IgD-negative memory B cell (primary cell): ENCODE results near the gene CDYL. TPM values are rescaled to one million over a fixed set of nuclear protein-coding genes. Genes with fewer than 3 reads are reported as not detected.

Experiments used
- H3K27ac Mint-ChIP-seq, 3 donors: one replicate each; pipeline ENCODE4 v1.8.0; 2020 to 2022; ENCODE audit warnings: mild to moderate bottlenecking in 3 of 3, mixed read lengths in 3 of 3, moderate library complexity in 1 of 3
- H3K27me3 Mint-ChIP-seq: one replicate; pipeline ENCODE4 v1.8.0; 2021; ENCODE audit warnings: mixed read lengths
- H3K36me3 Mint-ChIP-seq: one replicate; pipeline ENCODE4 v1.8.0; 2020; ENCODE audit warnings: mild to moderate bottlenecking, mixed read lengths
- H3K4me1 Mint-ChIP-seq, 3 donors: one replicate each; pipeline ENCODE4 v1.8.0; 2020 to 2022; ENCODE audit warnings: mixed read lengths in 3 of 3, mild to moderate bottlenecking in 1 of 3
- H3K4me3 Mint-ChIP-seq, 4 donors: one replicate each; pipeline ENCODE4 v1.8.0; 2020 to 2022; ENCODE audit warnings: mild to moderate bottlenecking in 4 of 4, mixed read lengths in 4 of 4, moderate library complexity in 3 of 4
- H3K9me3 Mint-ChIP-seq, 3 donors: one replicate each; pipeline ENCODE4 v1.8.0; 2020 to 2021; ENCODE audit warnings: mixed read lengths in 3 of 3, mild to moderate bottlenecking in 1 of 3
- polyA plus RNA-seq: library from polyadenylated mRNA; unstranded; fragments of 300-500 nt; fragmentation: Illumina TruSeq; gene quantifications from one replicate; pipeline ENCODE4 v1.2.3, GENCODE V29; 2021

Gene CDYL
- polyA plus RNA-seq, 1 donor from 2014 or later: 5.3 TPM

DNA sequence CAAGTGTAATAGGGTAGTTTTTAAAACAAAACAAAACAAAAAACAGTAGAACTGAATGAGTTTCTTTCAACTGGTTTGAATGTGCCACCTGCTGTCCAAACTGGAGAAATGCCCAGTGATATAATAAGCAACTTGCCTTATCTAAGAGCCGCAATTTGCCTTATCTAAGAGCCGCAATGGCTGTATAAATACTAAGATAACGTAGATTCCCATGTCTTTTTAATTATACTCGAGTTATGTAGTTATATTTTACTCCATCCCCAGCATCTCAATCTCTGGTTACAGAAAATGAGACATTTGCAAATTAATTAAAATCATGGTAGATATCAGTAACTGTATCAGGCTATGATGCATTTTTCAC lies 160.5 kb downstream of the CDYL start:
- peak overlapping the region in 1 of 3 donors; percentile 71 for H3K27ac Mint-ChIP-seq
- no peaks in the 10 kb centered on the region for H3K27me3 Mint-ChIP-seq
- H3K9me3 Mint-ChIP-seq: no peaks in the 10 kb centered on the region
- H3K36me3 Mint-ChIP-seq: peaks cover 6% of the 10 kb centered on the region
- no peak overlapping the region for H3K4me3 Mint-ChIP-seq
- peaks cover 8 to 24% (median 15%) of the 10 kb centered on the region in 3 donors for H3K4me1 Mint-ChIP-seq

DNA sequence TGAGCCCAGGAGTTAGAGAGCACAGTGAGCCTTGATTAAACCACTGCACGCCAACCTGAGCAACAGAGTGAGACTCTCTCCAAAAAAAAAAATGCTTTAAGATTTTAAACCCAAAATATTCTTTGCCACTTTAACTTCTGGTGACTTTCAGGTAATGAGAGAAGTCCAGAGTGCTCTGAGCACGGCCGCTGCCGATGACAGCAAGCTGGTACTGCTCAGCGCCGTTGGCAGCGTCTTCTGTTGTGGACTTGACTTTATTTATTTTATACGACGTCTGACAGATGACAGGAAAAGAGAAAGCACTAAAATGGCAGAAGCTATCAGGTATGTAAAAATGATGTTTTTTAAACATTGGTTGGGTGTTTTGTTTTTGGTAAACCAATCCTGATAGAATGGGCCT lies 161.2 kb downstream of the CDYL start:
- Mint-ChIP-seq H3K4me1 (peaks cover 8 to 24% (median 15%) of the 10 kb centered on the region in 3 donors), H3K27ac (no peak overlapping the region), H3K9me3 (no peaks in the 10 kb centered on the region), H3K27me3 (no peaks in the 10 kb centered on the region), H3K4me3 (no peak overlapping the region), H3K36me3 (peaks cover 6% of the 10 kb centered on the region)

DNA sequence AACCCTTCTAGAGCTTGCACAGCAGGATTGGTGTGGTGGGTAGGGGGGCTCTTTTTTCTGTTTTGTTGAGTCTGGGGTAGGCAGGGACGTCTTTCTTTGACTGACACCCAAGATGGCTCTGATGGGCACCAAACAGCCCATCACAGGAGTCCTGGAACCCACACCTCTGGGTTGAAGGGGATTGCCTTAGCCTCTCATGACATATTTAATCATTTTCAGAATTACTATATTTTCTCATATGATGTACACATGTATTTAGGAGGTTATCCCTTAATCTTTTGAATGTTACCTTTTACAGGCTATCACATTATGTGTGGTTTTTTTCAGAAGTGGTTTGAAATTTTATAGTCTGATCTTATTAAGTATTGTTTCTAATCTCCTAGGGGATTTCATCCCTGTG lies 163.0 kb downstream of the CDYL start:
- Mint-ChIP-seq H3K36me3 (peaks cover 12% of the 10 kb centered on the region), H3K27ac (no peak overlapping the region), H3K9me3 (no peaks in the 10 kb centered on the region), H3K27me3 (no peaks in the 10 kb centered on the region), H3K4me3 (no peak overlapping the region), H3K4me1 (peaks cover 8 to 14% (median 8%) of the 10 kb centered on the region in 3 donors)

DNA sequence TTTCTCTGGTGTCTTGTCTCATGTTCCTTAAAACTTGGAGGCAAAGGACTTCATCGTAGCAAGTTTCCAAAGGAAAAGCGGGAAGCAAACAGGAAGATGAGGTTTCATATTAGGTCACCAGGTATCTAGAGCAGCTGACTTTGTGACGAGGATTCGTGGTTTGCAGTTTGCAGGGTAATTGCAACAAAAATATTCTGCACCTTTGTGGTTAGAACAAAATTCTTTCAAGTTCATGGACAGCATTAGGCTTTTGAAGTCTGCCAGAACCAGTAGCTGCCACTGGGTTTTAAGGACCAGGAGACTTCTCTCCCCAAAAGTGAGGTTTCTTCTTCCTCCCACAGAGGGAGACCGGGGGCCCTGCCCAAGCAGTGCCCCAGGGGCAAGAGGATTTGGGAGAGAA lies 164.2 kb downstream of the CDYL start:
- H3K4me3 Mint-ChIP-seq: no peak overlapping the region
- no peaks in the 10 kb centered on the region for H3K27me3 Mint-ChIP-seq
- H3K4me1 Mint-ChIP-seq: peaks cover 4 to 8% (median 4%) of the 10 kb centered on the region in 3 donors
- no peaks in the 10 kb centered on the region for H3K9me3 Mint-ChIP-seq
- no peak overlapping the region for H3K27ac Mint-ChIP-seq
- H3K36me3 Mint-ChIP-seq: peaks cover 15% of the 10 kb centered on the region

DNA sequence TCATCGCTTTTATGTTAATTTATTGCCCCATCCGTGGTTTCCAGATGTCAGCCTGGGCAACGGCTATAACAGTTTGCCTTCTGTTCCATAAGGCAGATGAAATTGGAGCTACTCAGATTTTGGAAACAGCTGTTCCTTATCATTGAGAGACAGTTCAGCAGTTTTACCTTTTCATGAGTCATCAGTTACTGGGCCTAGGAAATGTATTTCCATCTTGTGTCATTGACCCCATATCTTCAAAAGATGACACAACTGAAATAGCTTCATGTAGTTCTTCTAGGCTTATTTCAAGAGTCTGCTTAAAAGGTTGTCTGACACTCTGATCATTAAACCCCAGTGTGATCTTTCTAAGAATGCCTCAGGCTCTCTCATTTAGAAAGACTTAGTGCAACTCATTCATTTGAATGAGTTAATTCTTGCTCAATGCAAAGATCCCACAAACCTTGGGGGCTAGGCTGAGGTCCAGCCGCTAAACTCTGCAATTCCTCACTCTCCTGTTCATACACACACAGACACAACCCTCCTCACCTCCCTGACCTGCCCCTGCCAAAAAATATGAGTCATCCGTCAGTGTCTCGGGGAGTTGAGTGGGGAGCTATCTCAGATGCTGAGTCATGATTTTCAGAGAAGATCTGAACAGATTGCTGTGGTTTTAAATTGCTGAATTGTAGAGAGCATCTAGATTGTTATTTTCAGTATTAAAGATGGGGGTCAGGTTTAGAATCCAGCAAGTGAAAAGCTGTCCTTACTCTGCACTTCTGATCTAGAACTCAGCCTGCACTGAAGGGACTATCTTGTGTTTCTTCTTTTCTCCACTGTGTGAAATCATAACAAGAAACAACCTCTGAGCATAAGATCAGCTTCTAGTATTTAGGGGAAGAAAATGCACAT lies 165.8 kb downstream of the CDYL start:
- H3K9me3 Mint-ChIP-seq: no peaks in the 10 kb centered on the region
- no peak overlapping the region for H3K4me3 Mint-ChIP-seq
- no peaks in the 10 kb centered on the region for H3K4me1 Mint-ChIP-seq

DNA sequence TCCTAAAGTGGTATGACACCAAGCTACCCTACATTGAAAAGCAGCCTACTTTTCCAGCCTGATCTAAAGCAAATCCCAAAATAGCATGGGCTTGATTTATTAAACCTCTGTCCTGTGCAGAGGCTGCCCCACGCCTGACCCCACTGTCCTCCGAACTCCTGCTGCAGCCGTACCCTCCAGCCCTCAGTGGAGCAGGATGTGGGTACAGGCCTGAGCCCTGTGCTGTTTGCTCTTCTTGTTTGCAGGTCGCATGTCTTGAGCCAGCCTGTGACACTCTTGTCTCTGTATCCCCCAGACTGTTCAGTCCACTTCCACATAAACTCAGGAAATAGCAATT lies 166.4 kb downstream of the CDYL start:
- Mint-ChIP-seq H3K9me3 (no peaks in the 10 kb centered on the region), H3K4me1 (no peaks in the 10 kb centered on the region), H3K4me3 (no peak overlapping the region), H3K27ac (no peak overlapping the region), H3K36me3 (peaks cover 14% of the 10 kb centered on the region), H3K27me3 (no peaks in the 10 kb centered on the region)

More for the DNA sequence above, 165.8 kb downstream of the CDYL start:
- Mint-ChIP-seq H3K27ac (no peak overlapping the region), H3K36me3 (peaks cover 15% of the 10 kb centered on the region), H3K27me3 (no peaks in the 10 kb centered on the region)

DNA sequence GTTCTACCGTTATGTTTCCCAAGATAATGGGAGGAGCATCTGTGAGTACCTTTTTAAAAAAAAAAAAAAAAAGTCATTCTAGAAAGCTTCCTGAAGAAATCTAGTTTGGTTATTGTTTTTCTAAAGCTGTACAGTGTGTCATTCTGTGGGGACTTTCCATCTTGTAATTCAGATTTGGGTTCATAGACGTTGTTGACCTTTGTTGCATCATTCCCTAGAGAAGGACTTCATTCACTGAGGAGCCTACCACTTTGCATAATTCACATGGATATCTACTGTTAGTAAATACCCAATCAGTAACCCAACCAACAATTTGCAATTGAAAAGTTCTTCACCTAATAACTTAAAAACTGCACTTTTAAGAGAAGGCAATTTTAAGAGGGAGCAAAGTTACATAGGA lies 167.5 kb downstream of the CDYL start:
- H3K36me3 Mint-ChIP-seq: peaks cover 9% of the 10 kb centered on the region
- no peaks in the 10 kb centered on the region for H3K4me1 Mint-ChIP-seq
- no peaks in the 10 kb centered on the region for H3K9me3 Mint-ChIP-seq
- H3K27me3 Mint-ChIP-seq: no peaks in the 10 kb centered on the region
- peak overlapping the region in 1 of 3 donors; percentile 48 for H3K27ac Mint-ChIP-seq
- H3K4me3 Mint-ChIP-seq: no peak overlapping the region

DNA sequence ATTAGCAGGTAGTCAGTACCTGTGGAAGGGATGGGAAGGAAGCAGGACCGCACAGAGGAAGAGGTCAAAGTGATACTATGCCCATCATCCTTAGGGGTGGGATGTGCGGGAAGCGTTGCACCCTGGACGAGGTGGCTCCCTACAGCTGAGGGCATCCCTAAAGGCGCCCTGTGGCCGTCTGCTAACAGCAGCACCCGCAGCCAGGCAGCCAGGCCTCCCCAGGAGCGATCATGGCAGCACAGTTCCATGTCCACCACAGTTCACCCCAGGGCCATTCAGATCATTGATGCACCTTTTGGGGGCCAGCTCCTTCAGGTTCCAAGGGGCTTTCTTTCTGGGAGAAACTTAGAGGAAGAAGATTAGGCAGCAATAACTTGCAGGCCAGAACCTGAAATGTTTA lies 168.1 kb downstream of the CDYL start:
- Mint-ChIP-seq H3K27ac (peak overlapping the region in 1 of 3 donors; percentile 48), H3K27me3 (no peaks in the 10 kb centered on the region), H3K4me1 (no peaks in the 10 kb centered on the region), H3K9me3 (no peaks in the 10 kb centered on the region), H3K36me3 (peaks cover 9% of the 10 kb centered on the region), H3K4me3 (no peak overlapping the region)

DNA sequence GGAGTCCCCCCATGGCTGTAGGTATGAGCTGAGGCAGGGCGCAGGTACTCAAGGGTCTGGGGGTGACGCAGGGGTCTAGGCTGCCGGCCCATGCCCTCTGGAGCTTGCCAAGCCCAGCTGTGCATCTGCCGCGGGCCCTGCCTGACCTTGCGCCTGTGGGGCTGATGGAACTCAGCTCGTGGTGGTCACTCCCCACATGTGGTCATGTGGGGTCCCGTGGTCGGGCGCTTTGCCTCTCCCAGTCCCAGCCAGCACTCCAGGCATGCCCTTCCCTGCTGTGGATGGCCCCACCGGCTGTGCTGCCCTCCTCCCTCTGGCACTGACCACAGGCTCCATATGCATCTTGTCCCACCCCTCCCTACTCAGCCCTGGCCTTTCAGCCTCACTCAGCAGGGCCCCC lies 170.3 kb downstream of the CDYL start:
- Mint-ChIP-seq H3K27me3 (no peaks in the 10 kb centered on the region), H3K36me3 (peaks cover 9% of the 10 kb centered on the region), H3K4me3 (peak overlapping the region in 1 of 4 donors; percentile 39), H3K4me1 (no peaks in the 10 kb centered on the region), H3K27ac (peak overlapping the region in 1 of 3 donors; percentile 27), H3K9me3 (no peaks in the 10 kb centered on the region)

DNA sequence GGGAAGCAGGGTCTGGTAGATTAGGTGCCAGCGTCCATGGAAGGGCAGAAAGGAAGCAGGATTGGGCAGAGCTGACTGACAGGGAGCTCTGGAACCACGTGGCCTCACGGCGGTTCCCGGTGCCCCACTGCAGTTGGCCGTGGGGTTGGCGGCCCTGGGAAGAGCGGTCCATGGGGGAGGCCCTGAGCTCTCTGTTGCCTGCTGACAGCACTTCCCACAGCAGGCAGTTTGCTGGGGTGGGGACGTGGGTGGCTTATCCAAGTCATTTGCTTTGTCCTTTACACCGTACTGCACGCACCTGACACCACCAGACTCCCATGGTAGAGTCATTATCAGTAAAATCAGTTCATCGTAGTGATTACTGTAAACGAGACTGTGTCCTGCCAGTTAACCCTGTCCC lies 171.5 kb downstream of the CDYL start:
- Mint-ChIP-seq H3K9me3 (no peaks in the 10 kb centered on the region), H3K4me3 (no peak overlapping the region), H3K36me3 (peaks cover 14% of the 10 kb centered on the region), H3K27ac (no peak overlapping the region), H3K27me3 (no peaks in the 10 kb centered on the region), H3K4me1 (no peaks in the 10 kb centered on the region)

DNA sequence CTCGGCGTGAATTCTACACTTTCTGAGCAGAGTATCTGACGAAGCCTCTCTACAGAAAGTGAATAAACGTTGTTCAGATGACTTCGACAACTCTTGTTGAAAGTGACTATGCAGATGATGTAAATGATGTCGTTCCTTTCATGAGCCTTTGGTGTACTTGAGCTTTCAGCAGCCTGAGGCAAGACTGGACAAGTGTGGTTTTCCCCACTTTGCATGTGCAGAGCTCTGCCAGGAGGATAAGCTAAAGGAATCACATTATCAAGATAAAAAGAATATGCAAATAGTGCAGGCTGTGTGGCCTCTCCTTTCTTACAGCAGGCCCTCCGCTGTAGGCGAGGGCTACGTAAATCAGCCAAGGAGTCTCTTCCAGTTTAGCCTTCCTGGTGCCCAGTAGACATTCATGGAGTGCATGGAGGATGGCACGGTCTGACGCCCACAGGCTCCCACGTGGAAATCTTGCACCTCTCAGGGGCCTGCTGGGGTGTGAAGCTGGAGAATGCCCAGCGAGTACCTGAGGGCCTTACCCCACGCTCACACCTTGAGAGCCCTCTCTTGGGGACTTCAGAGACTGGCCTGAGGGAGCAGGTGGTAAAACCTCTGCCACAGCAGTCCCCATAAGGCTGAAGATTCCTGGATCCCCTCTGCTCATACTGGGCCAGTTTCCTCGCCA lies 172.7 kb downstream of the CDYL start:
- H3K4me3 Mint-ChIP-seq: no peak overlapping the region
- H3K27me3 Mint-ChIP-seq: no peaks in the 10 kb centered on the region
- no peaks in the 10 kb centered on the region for H3K4me1 Mint-ChIP-seq
- H3K36me3 Mint-ChIP-seq: peaks cover 12% of the 10 kb centered on the region
- no peaks in the 10 kb centered on the region for H3K9me3 Mint-ChIP-seq
- H3K27ac Mint-ChIP-seq: peak overlapping the region in 1 of 3 donors; percentile 18

DNA sequence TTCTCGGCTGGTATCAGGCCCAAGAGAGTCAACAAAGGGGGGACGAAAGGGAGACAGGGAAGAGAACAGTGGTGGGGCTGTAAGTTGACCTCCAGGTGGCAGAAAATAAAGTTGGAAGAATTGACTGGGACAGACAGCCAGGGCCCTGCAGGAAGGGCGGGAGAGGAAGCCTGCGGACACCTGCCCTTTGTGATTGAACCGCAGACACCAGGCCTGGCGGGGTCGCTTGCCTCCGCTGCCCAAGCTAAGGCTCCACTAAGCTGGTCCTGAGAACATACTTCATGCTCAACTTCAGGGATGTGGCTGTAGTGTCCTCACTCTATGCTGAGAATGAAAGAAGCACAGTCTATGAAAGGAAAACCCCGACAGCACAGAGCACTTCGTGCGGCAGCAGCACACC lies 173.9 kb downstream of the CDYL start:
- no peaks in the 10 kb centered on the region for H3K27me3 Mint-ChIP-seq
- H3K36me3 Mint-ChIP-seq: peaks cover 8% of the 10 kb centered on the region
- no peak overlapping the region for H3K4me3 Mint-ChIP-seq
- no peak overlapping the region for H3K27ac Mint-ChIP-seq
- H3K4me1 Mint-ChIP-seq: no peaks in the 10 kb centered on the region
- no peaks in the 10 kb centered on the region for H3K9me3 Mint-ChIP-seq

DNA sequence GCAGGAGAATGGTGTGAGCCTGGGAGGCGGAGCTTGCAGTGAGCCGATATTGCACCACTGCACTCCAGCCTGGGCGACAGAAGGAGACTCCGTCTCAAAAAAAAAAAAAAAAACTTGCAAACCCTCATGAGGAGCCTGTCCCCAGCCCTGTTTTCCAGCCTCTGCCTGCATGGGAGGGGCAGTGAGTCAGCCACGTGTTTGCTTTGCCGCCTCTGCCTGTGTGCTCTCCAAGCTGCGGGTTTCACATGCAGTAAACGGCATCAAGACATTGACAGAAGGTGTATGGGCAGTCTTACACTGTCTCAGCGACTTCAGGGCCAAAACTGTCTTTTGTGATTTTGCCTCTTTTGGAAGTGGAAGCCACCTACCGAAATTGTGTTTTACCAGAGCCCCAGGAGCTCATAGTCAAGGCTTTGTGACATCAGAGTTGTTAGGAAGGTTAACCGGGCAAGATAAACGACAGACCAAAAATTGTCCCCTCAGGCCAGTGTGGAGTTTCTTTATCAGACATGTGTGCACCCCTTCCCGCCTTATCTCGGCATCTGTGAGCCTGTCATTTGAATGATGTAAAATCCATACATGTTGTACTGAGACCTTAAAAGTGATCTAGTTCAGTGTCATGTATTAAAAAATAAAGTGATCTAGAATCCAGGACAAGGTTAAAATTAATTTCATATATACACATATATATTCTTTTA lies 174.8 kb downstream of the CDYL start:
- H3K4me3 Mint-ChIP-seq: no peak overlapping the region
- H3K27me3 Mint-ChIP-seq: no peaks in the 10 kb centered on the region
- no peaks in the 10 kb centered on the region for H3K9me3 Mint-ChIP-seq
- no peak overlapping the region for H3K27ac Mint-ChIP-seq
- peaks cover 14% of the 10 kb centered on the region for H3K36me3 Mint-ChIP-seq
- no peaks in the 10 kb centered on the region for H3K4me1 Mint-ChIP-seq

DNA sequence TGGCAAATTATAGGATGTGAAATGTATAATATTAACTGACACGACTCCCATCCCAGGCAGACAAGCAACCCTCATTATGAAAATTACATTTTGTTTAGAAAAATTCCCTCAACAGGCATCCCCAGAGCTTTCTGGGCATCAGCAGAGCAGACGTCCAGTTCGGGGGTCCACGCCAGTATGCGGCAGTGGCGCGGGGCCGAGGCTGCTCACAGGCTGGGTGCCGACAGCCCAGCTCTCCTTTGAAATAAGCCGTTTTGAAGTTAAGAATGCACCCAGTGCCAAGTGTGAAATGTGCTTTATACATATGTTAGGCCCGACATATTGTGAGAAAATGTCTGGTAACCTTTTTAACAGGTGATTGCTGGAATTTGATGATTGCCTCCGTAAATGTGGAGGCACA lies 177.2 kb downstream of the CDYL start:
- H3K4me1 Mint-ChIP-seq: no peaks in the 10 kb centered on the region
- no peaks in the 10 kb centered on the region for H3K9me3 Mint-ChIP-seq
- peaks cover 17% of the 10 kb centered on the region for H3K36me3 Mint-ChIP-seq
- H3K4me3 Mint-ChIP-seq: no peak overlapping the region
- H3K27me3 Mint-ChIP-seq: no peaks in the 10 kb centered on the region
- no peak overlapping the region for H3K27ac Mint-ChIP-seq

DNA sequence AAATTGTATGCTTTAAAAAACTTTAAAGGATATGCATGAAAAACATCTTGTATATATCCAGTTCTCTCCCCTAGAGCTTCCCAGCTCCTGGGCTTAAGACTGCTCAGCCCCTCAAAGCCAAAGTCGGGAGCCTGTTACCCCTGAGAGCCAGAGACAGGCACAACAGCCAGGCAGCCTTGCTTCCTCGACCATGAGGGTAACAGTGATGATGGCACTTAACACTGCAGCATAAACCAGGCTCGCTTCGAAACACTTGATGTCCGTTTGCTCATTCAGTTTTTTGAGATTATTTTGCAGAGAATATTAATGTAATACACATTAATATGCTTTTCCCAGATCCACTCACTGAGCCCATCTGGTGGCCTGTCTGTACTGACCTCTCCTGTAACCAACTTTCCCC lies 180.4 kb downstream of the CDYL start:
- Mint-ChIP-seq H3K27ac (peak overlapping the region in 1 of 3 donors; percentile 39), H3K4me3 (no peak overlapping the region), H3K9me3 (no peaks in the 10 kb centered on the region)

More for the DNA sequence above, 180.4 kb downstream of the CDYL start:
- no peaks in the 10 kb centered on the region for H3K27me3 Mint-ChIP-seq
- H3K4me1 Mint-ChIP-seq: no peaks in the 10 kb centered on the region
- peaks cover 17% of the 10 kb centered on the region for H3K36me3 Mint-ChIP-seq
